ENCODE results near the gene MGMT.

MGMT gene

DNA sequence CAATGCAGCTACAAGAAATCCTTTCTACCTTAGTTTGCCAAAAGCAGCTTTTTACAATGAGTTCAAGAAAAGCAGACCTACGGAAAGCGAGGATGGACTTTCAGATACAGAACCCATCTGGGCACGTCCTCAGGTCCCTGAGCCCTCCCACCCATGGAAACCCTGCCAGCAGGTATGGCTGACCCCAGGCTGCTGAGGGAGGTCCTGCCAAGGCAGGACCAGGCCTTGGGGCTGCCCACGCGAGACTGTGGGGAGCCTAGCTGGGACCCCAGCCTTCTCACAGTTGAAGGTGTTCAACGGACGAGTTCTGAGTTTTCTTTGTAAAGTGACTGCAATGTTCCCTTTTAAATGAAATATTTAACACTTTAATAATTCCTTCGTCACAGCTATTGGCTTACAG lies 245.0 kb downstream of the MGMT start:
- DNase-seq (ENCODE audit: low read depth) = no peak

DNA sequence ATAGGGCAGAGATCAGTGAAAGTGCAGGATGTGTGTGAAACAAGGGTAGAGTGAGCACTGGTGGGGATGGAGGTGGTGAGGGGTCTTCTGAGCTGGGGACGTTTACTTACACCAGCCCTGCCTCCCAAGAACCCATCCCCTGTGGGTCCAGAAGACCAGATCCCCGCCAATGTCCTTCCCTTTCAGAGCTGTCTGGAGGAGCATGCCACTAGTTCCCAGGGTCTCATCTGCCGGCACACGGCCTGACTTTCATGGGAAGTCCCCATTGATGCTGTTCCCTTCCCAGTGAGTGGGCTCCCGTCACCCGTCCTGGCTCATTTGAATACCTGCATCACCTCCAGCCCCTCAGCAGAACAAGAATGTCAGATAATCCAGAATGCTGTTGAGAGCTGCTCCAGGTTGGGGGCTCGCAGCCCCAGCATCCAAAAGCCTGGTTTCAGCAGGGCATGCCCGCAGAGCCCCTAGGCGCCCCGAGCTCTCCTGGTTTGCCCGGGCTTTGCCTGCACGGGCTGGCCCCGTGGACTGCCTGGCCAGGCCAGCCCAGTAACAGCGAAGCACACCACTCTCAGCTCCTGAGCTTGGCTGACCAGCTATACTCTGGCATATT lies 246.7 kb downstream of the MGMT start:
- DNase-seq (ENCODE audit: low read depth) = no peak

DNA sequence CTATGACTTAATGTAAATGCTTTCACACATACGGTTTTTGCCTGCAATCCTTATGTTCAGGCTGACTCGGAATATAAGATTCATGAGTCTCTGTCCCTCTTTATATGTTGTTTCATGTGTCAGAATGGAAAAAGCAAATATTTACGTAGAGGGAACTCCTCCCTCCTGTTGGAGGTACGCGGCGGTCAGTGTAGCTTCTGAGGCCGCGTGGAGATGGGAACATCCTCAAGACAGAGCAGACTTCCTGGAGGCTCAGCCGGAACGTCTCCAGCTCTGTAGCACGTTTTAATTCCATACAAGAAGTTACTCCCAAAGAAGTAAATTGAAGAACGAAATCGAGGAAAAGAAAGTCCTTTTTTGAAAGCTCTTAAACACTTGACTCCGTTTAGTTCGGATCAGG lies 248.8 kb downstream of the MGMT start:
- DNase-seq (ENCODE audit: low read depth) = no peak

DNA sequence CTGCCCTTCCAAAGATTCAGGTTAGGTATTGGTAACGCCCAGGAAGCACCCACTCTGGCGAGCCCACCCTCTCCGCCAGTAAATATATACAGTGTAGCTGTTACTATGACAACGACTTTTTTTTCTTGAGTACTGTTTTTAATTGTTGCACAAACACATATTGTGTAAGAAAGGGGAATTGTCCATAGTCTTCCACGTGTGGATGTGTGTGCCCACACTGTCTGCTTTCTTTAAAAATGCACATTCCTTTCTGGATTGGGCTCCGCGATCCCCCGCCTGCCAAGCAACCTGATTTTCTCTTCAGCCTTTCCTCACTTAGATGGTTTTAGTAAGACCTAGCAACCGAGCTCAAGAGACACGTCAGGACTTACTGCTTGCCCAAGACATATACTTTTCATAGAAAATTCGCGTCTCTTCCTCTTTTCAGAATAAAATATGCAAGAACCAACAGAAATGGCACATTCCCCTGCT lies 249.2 kb downstream of the MGMT start:
- DNase-seq (ENCODE audit: low read depth) = no peak

DNA sequence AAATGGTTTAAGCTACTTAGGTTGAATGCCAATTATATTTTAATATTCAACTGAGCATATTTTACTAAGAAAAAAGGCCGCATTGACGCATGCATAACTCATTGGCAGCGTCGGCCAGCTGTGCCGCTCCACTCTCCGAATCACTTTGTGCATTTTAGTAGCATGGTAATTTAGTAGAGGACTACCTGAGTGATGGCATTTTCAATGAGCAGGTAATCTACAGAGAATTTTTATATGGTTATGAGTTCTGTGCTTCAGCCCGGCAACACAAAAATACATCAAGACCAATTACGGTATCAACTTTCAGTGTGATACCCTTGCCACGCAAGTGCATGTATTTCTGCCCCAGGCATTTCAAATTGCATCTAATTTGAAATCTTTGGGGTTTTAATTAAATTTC lies 249.8 kb downstream of the MGMT start:
- DNase-seq (ENCODE audit: low read depth) = no peak

DNA sequence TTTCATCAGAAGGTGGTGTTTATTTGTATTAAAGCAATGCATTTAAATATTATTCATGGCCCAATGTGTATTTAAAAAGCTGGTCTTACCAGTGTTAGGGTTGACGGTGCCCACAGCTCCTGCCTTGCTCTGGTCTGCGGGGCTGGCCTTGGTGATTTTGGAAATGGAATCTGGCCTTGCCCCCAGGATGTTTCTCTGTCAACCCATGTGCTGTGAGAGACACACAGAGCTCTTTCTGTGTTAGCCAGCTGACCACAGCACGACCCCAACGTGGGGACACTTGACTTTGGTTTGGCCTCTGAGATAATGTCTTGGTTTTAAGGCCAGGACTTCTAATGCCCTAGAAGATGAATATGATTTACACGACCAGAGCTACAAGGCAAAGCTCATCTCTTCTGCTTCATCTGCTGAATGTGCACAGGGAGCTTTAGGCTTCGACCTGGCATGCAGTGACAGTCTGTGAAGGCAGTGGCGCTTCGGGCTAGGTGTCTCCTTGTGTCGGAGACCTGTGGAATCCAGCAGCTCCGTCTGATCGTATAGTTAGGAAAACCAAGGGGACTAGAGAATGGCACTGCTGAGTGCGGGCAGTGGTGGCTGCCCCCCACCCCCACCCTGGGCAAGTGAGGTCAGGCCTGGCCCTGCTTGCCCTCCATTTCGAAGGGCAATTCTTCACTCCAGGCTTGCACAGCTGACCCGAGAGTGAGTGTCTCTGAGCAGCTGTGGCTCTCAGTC lies 250.9 kb downstream of the MGMT start:
- DNase-seq (ENCODE audit: low read depth) = no peak

DNA sequence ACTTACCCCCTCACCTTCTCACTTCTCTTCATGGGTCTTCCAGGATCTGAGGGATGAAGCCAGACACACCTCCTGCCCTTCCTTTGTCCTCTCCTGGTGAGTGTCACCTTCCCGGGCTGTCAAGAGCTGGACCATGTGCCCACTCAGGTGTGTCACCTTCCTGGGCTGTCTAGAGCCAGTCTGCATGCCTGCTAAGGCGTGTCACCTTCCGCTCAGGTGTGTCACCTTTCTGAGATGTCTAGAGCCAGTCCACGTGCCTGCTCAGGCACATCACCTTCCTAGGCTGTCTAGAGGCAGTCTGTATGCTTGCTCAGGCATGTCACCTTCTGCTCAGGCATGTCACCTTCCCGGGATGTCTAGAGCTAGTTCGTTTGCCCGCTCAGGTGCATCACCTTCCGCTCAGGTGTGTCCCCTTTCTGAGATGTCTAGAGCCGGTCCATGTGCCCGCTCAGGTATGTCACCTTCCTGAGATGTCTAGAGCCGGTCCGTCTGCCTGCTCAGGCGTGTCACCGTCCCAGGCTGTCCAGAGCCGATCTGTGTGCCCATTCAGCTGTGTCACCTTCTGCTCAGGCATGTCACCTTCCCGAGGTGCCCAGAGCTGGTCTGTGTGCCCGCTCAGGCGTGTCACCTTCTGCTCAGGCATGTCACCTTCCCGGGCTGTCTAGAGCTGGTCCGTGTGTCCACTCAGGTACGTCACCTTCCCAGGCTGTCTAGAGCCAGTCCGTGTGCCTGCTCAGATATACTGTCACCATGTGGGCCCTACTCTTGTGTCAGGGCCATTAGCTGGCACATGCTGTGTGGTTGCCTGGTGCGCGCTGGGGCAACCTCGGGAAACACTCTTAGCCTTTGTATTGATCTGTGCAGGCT lies 251.7 kb downstream of the MGMT start:
- no peak for DNase-seq (ENCODE audit: low read depth)

DNA sequence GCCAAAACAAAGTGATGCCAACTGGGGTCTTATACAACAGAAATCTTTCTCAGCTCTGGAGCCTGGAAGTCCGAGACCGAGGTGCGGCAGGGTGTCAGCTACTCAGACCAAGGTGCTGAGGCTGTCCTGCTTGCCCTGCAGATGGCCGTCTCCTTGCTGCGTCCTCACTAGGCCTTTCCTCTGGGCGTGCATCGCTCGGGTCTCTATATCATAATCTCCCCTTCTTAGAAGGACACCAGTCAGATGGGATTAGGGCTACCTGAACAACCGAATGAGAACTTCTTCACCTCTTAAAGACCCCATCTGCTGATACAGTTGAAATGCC lies 252.3 kb downstream of the MGMT start:
- DNase-seq (ENCODE audit: low read depth) = no peak

DNA sequence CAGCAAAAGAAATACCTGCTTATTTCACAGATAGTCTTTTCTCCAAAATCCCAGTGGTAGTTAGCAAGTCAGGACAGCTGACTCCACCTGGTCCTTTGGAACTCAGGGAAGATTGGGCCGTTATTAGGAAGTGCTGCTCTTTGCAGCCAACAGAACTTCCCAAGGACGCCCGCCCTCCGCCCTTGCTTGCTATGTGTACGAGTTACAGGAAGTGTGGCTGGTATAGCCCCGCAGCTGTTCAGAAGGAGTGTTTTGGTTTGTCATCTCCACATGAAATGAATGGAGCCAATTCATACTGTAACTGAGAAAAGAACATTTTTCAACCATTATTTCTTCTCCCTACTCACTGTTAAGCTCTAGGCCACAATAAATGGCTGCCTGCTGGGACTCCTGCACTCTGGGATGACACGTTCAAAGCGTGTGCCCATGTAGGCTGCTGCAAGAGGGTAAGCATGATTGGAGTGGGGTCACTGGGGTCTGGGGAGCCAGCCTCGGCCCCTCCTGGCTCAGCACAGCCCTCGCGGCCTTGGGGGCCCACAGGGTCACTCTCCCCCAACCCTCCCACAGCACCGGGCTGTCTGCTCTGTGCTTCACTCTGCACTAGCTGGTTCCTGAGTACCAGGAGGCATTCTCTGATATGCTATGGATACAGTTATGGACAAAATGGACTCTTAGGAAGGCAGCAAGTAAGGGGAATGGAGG lies 253.0 kb downstream of the MGMT start:
- no peak for DNase-seq (ENCODE audit: low read depth)

DNA sequence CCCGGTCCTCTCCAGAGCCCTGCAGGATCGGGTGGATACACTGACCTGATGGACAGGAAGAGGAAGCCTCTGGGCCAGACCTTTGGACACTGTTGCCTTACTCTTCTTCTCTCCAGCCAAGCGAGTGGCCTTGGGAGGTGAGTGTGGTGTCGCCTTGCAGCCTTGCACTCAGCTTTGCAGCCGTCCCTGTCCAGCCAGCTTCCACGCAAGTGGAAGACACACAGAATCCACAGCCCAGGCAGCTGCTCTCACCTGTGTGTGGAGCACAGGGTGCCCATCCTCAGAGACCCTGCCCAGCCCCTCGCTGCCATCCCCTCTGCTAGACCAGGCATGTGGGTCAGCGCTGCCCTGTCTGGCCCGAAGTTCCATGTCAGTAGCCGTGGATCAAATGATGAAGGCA lies 258.0 kb downstream of the MGMT start:
- no peak for DNase-seq (ENCODE audit: low read depth)

DNA sequence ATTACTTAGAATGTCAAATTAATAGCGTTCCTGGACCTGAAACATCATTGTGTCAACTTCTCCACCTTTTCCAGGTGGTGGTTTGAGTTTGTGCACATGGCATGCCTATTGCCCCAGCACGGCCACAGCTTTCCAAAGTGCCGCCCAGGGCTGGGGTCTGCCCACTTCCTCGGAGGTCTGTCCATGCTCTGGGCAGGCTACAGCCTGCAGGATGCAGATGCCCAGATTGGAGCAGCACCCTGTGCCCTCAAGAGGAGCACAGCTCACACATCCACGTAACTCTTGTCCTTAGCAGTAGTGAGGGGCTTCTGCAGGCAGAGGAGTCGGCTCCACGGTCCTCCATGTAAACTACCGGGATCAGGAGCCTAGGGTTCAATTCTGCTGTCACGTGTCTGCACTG lies 258.4 kb downstream of the MGMT start:
- DNase-seq (ENCODE audit: low read depth) = no peak

DNA sequence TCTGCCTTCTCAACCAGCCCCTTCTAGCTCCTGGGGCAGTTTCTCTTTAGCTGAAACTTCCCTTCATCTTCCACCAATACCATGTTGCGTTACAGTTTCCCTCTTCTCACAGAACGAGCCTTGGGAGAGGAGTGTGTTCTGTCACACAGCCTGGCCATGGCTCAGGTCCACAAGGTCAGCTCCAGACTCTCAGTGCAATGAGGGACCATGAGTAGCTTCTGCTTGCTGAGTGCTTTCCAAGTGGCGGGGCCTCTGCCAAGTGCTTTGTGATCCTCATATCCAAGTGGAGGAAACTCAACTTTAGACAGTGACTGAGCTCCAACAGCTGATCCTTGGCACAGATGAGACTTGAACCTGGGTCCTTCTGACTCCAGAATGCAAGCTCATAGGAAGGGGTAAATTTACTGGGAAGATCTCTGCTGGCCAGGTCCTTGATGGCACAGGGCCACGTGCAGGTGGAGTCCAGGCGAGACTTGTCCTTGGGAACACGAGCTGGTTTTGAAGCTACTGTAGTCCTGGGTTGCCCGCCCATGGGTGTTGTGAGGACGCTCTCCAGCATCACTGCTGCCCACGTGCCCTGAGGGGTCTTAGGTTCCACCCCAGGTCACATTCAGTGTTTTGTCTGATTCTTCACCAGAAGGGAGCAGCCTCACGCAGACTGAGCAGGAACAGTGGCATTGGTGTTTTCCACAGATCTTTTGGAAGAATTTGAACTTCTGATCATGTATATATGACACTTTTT lies 259.0 kb downstream of the MGMT start:
- DNase-seq (ENCODE audit: low read depth) = no peak

DNA sequence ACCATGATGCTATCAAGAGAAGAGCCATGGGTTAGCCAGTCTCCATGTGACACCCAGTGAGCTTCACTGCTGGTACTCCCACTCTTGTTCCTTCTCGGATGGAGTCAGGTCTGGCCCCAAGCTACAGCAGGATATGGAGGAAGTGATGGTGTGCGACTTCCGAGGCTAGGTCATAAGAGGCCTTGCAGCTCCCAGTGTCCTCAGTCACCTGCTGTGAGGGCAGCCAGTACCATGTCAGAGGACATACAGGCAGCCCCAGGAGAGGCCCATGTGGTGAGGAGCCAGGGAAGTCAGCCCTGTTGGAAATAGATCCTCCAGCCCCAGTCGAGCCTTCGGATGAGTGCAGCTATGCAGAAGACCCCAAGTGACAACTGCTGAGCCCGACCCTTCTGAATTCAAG lies 260.0 kb downstream of the MGMT start:
- DNase-seq (ENCODE audit: low read depth) = no peak

DNA sequence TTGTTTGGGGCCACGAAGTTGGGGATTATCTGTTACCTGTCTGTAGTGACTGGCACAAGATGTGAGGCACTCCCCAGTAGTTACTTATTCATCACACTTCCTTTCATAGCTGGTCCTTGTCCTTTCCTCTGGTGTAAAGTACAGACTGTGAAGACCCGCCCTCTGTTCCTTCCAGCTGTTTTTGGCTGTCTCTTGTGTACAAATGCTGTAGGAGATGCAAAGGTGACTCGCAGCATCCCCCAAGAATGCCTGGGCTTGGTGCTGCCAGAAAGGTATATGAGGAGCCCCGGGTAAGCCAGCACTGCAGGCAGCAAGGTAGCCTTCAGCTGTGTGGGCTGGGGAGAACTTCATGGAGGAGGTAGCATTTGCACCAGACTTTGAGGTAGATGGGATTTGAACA lies 260.5 kb downstream of the MGMT start:
- DNase-seq (ENCODE audit: low read depth) = no peak

DNA sequence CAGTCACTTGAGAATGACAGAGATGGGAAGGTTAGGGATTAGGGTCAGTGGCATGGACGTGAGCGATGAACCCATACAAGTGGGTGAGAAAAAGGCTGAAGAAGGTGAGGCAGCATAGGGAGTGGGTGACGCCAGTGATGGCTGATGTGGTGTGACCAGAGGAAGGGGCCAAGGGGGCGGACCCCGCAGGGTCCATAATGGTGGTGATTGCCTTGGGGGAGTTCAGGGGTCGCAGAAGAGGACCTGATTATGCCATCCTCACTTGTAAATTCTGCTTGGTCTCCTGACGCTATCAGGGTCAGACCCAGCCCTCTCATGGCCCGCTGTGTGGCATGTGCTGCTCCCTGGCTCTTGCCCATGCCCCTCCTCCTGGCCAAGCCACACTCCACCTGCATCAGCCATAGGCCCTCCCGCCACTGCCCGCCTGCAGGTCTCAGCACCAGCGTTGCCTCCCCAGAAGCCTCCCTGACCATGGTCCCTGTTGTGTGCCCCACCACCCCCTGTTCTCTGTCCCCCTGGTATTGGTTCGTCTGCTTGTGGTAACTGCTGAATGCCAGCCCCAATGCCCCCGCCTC lies 261.3 kb downstream of the MGMT start:
- DNase-seq (ENCODE audit: low read depth) = no peak

DNA sequence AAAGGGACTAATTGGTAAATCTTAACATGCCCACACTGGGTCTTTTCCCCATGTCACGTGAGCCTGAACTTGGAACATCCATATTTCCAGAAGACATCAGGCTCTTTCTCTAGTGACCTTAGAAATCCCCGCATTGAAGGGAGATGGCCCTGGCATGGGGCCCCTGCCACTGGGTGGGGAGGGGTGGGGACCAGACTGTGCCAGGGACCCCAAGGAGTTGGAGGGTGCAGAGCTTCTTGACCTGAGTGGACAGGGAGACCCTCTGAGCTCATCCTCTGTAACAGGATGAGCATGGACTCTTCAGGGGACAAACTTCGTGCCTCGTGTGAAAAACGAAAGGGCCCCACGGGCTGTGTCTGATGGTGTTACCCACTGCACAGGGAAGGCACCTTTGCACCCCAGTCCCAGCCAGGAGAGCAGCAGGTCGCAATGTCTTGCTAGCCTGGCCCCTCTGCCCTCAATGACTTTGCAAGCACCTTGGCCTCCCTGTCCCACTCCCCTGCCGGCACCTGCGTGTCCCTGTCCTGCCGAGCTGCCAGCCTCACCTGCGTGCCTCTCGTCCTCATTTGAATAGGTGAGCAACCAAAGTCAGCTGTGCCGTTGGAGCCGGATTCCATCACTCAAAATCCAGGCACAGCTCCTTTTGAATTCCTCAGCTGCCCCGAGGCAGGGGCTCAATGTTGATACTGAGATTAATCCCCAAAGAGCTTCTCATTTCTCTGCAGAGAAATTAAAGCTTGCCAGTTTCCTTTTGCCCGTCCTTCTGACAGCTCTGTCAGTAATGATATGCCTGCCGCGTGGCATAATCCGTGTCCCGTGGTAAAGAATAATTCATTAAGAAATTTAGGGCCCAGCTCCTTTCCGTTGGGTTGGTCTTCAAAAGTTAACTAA lies 262.1 kb downstream of the MGMT start:
- DNase-seq (ENCODE audit: low read depth) = no peak

DNA sequence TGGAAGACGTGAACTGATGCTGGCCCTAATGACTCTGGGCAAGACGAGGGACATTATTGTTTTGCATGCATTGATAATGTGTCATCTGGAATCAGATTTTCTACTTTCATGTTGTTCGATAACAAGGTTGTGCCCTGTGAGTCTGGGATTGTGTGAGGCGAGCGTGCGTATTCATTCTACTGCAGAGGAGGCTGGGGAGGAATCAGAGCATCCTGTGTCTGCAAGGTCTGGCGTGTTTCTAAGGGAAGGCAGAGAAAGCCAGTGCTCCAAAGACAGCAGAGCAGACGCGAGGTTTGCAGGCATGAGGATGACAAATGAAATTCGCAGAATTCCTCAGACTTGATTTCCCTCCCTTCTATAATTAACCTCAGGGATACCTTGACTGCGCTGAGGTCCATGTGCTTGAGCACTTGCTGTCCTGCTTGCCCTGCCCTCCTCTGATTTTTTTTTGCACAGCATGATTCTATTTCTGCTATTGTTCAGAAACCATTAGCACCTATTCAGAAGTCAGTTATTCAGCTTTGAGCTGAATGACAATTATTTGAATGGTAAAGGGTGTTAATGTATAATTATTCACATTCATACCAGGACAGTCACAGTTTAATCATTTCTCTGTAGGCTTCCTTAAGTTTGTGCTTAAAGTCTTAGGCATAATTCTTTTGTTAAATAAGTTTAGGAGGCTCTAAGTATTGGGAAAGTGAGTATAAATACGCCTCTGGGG lies 263.4 kb downstream of the MGMT start:
- DNase-seq (ENCODE audit: low read depth) = no peak

DNA sequence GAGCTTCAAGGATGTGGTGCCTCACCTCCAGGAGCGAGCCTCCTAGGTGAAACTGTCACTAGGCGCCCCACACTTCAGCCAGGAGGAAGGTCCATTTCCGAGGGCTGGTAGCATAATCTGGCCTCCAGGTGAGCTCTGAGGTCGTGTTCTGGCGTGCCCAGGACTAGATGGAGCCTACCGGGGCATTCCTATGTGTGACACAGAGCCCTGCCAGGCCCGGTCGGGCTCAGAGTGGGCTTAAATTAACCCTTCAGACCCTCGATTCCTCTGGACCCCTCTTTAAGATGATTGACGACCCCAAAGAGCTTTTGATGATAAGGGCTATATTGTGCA lies 263.9 kb downstream of the MGMT start:
- DNase-seq (ENCODE audit: low read depth) = no peak

DNA sequence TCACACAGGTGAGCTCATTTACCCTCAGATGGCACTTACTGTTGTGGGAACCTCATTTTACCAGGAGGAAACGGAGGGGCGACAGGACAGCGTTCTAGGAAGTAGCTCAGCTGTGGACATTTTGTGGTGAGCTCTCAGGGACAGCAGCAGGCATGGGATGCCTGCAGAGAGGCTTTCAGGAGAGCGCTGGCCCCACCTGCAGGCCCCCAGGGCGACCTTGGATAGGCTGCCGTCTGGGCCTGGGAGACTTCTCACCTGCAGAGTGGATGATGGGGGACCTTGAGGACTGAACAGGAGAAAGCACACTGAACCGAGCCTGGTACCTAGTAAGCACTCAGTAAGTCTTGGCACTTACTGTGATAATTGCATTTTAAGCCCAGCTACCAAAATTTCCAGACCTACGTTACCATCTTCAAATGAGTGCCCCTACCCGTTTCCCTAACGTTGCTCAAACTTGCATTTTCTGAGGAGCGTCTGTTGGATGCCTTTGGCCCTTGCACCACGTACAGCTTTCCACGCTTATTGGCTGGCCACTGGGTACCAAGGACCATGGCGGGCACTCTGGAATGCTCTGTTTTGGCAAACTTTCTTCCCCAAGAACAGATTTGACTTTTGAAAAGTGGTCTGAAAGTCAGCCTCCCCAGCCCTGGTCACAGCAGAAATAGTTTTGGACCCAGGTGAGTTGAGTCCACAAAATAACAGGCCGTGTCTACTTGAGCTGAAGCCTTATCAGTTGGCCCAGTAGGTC lies 273.7 kb downstream of the MGMT start:
- no peak for DNase-seq (ENCODE audit: low read depth)
